ENCODE measurements around the gene CDKL2.

CDKL2 gene

DNA sequence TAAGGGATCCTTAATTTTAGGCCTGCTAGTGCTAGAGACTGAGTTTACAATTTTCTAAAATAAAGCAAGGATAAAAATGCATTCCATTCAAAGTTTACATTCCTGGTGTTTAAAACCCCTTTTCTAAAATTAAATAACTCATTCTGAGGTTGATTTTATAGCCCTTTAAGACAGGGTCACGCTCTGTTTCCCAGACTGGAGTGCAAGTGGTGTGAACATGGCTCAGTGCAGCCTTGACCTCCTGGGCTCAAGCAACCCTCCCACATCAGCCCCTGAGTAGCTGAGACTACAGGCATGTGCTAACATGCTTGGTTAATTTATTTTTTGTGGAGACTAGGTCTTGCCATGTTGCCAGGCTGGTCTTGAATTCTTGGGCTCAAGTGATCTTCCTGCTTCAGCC lies 6.8 kb upstream of the CDKL2 start:
- TF ChIP-seq, protein P1, sequence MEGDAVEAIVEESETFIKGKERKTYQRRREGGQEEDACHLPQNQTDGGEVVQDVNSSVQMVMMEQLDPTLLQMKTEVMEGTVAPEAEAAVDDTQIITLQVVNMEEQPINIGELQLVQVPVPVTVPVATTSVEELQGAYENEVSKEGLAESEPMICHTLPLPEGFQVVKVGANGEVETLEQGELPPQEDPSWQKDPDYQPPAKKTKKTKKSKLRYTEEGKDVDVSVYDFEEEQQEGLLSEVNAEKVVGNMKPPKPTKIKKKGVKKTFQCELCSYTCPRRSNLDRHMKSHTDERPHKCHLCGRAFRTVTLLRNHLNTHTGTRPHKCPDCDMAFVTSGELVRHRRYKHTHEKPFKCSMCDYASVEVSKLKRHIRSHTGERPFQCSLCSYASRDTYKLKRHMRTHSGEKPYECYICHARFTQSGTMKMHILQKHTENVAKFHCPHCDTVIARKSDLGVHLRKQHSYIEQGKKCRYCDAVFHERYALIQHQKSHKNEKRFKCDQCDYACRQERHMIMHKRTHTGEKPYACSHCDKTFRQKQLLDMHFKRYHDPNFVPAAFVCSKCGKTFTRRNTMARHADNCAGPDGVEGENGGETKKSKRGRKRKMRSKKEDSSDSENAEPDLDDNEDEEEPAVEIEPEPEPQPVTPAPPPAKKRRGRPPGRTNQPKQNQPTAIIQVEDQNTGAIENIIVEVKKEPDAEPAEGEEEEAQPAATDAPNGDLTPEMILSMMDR (IDR thresholded peaks at IDR 0.05; ENCODE audit: low read length): no peak
- TF ChIP-seq EZH2 (IDR thresholded peaks at IDR 0.05; ENCODE audit: borderline replicate concordance, low read length): no peak
- no peaks in the 10 kb centered on the region for H3K79me2 ChIP-seq (ENCODE audit: insufficient read depth, low read length)
- H3K27me3 ChIP-seq (ENCODE audit: insufficient read depth, low read length): no peaks in the 10 kb centered on the region
- no peak overlapping the region for H3K27ac ChIP-seq (ENCODE audit: low read depth, low read length, poor library complexity, severe bottlenecking)
- no peak overlapping the region for H2AFZ ChIP-seq (ENCODE audit: low read length)
- no peaks in the 10 kb centered on the region for H3F3A ChIP-seq (ENCODE audit: insufficient read depth, low read length)
- H3K36me3 ChIP-seq (ENCODE audit: insufficient read depth, low read length): peaks cover 4% of the 10 kb centered on the region; the same call in 1 of the 2 replicates
- no peaks in the 10 kb centered on the region for H3K9me2 ChIP-seq (ENCODE audit: low read depth, low read length)
- no peak overlapping the region for H3K4me2 ChIP-seq (ENCODE audit: low read length)
- H3K4me1 ChIP-seq (ENCODE audit: insufficient read depth, low read length, severe bottlenecking): no peaks in the 10 kb centered on the region
- H4K20me1 ChIP-seq (ENCODE audit: insufficient read depth, low read length): no peaks in the 10 kb centered on the region
- H3K9me3 ChIP-seq (ENCODE audit: low read length): no peaks in the 10 kb centered on the region
- H3K9ac ChIP-seq (ENCODE audit: low read length): no peak overlapping the region
- H3K4me3 ChIP-seq (ENCODE audit: low read depth, low read length, poor library complexity, severe bottlenecking): no peak overlapping the region

DNA sequence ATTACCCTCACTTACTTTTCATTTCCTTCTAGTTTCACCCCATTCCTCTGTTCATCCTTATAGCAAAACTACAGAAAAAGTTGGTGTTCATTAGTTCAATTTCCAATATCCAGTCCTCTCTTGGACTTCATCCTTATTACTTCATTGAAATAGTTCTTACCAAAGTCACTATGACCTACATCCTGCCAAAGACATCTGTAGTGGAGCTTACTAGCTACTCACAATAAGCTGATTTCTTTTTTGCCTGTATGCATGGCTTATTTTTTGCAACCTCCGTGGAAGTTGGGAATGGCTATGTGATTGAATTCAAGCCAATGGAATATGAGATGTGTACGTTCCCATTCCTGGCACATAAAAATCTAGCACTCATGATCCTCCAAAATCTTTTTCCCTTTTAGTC lies 4.6 kb upstream of the CDKL2 start:
- Histone ChIP-seq H3K79me2 (ENCODE audit: insufficient read depth, low read length) (no peaks in the 10 kb centered on the region), H3K9ac (ENCODE audit: low read length) (no peak overlapping the region), H3K36me3 (ENCODE audit: insufficient read depth, low read length) (no peaks in the 10 kb centered on the region), H3K9me3 (ENCODE audit: low read length) (no peaks in the 10 kb centered on the region), H3K4me2 (ENCODE audit: low read length) (no peak overlapping the region), H3F3A (ENCODE audit: insufficient read depth, low read length) (no peaks in the 10 kb centered on the region), H2AFZ (ENCODE audit: low read length) (no peak overlapping the region), H3K27ac (ENCODE audit: low read depth, low read length, poor library complexity, severe bottlenecking) (no peak overlapping the region), H3K4me1 (ENCODE audit: insufficient read depth, low read length, severe bottlenecking) (peaks cover 11% of the 10 kb centered on the region), H3K27me3 (ENCODE audit: insufficient read depth, low read length) (no peaks in the 10 kb centered on the region), H3K9me2 (ENCODE audit: low read depth, low read length) (no peaks in the 10 kb centered on the region), H3K4me3 (ENCODE audit: low read depth, low read length, poor library complexity, severe bottlenecking) (no peak overlapping the region), H4K20me1 (ENCODE audit: insufficient read depth, low read length) (no peaks in the 10 kb centered on the region)
- no peak for TF ChIP-seq EZH2 (IDR thresholded peaks at IDR 0.05; ENCODE audit: borderline replicate concordance, low read length)
- TF ChIP-seq, protein P1 (IDR thresholded peaks at IDR 0.05; ENCODE audit: low read length): no peak

DNA sequence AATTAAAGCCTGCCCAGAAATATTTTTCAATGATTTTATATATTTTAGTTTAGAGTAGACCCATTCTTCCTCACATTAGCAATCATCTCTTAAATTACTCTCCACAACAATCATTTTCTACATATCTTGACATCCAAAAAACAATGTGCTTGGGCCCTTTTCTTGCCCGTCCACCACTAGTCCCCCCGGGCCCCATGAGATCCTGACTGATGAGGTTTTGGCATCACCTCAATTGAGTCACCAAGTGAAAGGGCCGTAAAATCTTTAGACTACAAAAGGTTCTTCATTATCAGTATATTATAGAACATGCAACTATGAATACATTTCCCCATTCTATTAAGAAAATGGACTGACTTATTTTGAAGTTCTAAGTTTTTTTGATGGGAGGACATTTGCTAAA lies 4.0 kb upstream of the CDKL2 start:
- no peaks in the 10 kb centered on the region for H3K79me2 ChIP-seq (ENCODE audit: insufficient read depth, low read length)
- no peak overlapping the region for H3K4me2 ChIP-seq (ENCODE audit: low read length)
- no peaks in the 10 kb centered on the region for H3K9me3 ChIP-seq (ENCODE audit: low read length)
- H3F3A ChIP-seq (ENCODE audit: insufficient read depth, low read length): no peaks in the 10 kb centered on the region
- peaks cover 17% of the 10 kb centered on the region for H3K4me1 ChIP-seq (ENCODE audit: insufficient read depth, low read length, severe bottlenecking)
- no peak overlapping the region for H3K27ac ChIP-seq (ENCODE audit: low read depth, low read length, poor library complexity, severe bottlenecking)
- TF ChIP-seq, protein P1 (IDR thresholded peaks at IDR 0.05; ENCODE audit: low read length): no peak
- TF ChIP-seq EZH2 (IDR thresholded peaks at IDR 0.05; ENCODE audit: borderline replicate concordance, low read length): no peak
- no peaks in the 10 kb centered on the region for H3K36me3 ChIP-seq (ENCODE audit: insufficient read depth, low read length)
- no peaks in the 10 kb centered on the region for H3K9me2 ChIP-seq (ENCODE audit: low read depth, low read length)
- H3K9ac ChIP-seq (ENCODE audit: low read length): no peak overlapping the region
- H2AFZ ChIP-seq (ENCODE audit: low read length): no peak overlapping the region
- H3K4me3 ChIP-seq (ENCODE audit: low read depth, low read length, poor library complexity, severe bottlenecking): no peak overlapping the region
- H4K20me1 ChIP-seq (ENCODE audit: insufficient read depth, low read length): no peaks in the 10 kb centered on the region
- no peaks in the 10 kb centered on the region for H3K27me3 ChIP-seq (ENCODE audit: insufficient read depth, low read length)
